Stimulated activated memory B cell treated with anti-CD40 and anti-IgM and Interleukin-4, amounts not matched to agents 10 μg/mL and 1 μg/mL and 100 μg/mL, for 72 hours (primary cell): Measurements from ENCODE around the gene PRKAG1.
A peak's percentile ranks its signal among the peaks of the same experiment; 100 is the strongest.

Experiments
- ATAC-seq: fragments of 150-1000 bp; cut with Tn5 transposase; 2 replicates; pipeline ENCODE4 v1.10.0; 2021
- H3K27ac Mint-ChIP-seq: one replicate; pipeline ENCODE4 v1.8.0; 2022; ENCODE audit warnings: mild to moderate bottlenecking, mixed read lengths
- H3K27me3 Mint-ChIP-seq: one replicate; pipeline ENCODE4 v1.8.0; 2022; ENCODE audit warnings: mixed read lengths
- H3K36me3 Mint-ChIP-seq: one replicate; pipeline ENCODE4 v1.8.0; 2022; ENCODE audit warnings: mixed read lengths
- H3K4me1 Mint-ChIP-seq: one replicate; pipeline ENCODE4 v1.8.0; 2022; ENCODE audit warnings: mixed read lengths
- H3K4me3 Mint-ChIP-seq: one replicate; pipeline ENCODE4 v1.8.0; 2022; ENCODE audit warnings: mild to moderate bottlenecking, moderate library complexity, mixed read lengths
- H3K9me3 Mint-ChIP-seq: one replicate; pipeline ENCODE4 v1.8.0; 2022; ENCODE audit warnings: mixed read lengths

PRKAG1 gene

GRCh38 chr12:49054096-49054495 lies 35.5 kb upstream of the PRKAG1 start:
- peaks cover 59% of the 10 kb centered on the region for H3K4me1 Mint-ChIP-seq
- H3K9me3 Mint-ChIP-seq, result no peaks in the 10 kb centered on the region
- no peak overlapping the region for H3K4me3 Mint-ChIP-seq
- H3K27ac Mint-ChIP-seq, result no peak overlapping the region
- peaks cover 64% of the 10 kb centered on the region for H3K36me3 Mint-ChIP-seq
- ATAC-seq, result no peak
- H3K27me3 Mint-ChIP-seq, result no peaks in the 10 kb centered on the region

DNA sequence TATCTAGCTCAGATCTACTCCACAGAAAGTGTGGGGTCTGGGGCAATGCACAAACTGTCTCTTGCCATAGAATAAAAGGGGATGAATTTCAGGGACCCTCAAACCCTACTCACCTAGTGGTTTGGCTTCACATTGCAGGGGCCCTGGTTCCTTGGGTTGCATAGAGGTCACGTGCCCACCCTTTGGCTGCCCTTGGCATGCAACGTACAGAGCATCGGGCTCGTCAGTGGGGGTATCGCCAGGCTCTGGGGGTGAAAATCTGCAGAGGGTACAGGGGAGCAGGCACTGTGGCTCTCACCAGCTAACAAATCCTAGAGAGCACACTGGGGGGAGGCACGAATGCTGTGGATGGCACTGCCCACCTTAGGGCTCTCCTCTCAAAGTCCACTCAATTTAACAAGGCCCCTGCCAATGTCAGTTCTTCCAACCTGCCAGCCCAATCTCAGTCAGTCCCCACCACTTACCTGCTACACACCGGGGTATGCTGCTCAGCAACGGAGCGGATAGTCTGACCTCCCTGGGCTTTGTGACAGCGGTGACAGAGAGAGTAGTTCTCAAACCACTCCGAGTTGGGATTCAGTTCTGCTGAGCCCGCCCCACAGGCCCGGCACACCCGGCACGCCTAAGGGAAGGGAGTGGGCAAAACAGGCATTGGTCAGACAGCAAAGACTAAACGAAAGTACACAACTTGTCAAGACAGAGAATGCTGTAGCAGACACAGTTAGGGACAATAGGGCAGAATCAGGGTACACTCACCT lies 34.1 kb upstream of the PRKAG1 start:
- Mint-ChIP-seq H3K4me3 (no peak overlapping the region), H3K27ac (no peak overlapping the region), H3K9me3 (no peaks in the 10 kb centered on the region), H3K27me3 (no peaks in the 10 kb centered on the region), H3K36me3 (peaks cover 79% of the 10 kb centered on the region), H3K4me1 (peaks cover 45% of the 10 kb centered on the region)
- ATAC-seq, result no peak

DNA sequence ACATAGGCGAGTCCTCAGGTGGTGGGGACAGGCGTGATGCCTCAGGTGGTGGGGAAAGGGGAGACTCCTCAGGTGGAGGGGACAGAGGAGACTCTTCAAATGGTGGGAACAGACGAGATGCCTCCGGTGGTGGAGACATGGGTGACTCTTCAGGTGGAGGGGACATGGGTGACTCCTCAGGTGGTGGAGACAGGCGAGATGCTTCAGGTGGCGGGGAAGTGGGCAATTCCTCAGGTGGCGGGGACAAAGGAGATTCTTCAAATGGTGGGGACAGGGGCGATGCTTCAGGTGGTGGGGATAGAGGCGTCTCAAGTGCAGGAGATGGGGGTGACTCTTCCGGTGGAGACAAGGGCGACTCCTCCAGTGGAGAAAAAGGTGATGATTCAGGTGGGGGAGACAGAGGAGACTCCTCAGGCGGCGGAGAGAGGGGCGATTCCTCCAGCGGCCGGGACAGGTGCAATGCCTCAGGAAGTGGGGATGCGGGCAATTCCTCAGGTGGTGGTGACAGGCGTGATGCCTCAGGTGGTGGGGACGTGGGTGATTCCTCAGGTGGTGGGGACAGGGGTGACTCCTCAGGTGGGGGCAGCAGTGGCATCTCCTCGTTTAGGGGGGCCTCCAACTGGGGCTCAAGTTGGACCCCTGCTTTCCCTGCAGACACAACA lies 33.3 kb upstream of the PRKAG1 start:
- Mint-ChIP-seq H3K4me3 (no peak overlapping the region), H3K36me3 (peaks cover 84% of the 10 kb centered on the region), H3K27me3 (no peaks in the 10 kb centered on the region), H3K9me3 (no peaks in the 10 kb centered on the region), H3K4me1 (peaks cover 38% of the 10 kb centered on the region), H3K27ac (no peak overlapping the region)
- no peak for ATAC-seq

DNA sequence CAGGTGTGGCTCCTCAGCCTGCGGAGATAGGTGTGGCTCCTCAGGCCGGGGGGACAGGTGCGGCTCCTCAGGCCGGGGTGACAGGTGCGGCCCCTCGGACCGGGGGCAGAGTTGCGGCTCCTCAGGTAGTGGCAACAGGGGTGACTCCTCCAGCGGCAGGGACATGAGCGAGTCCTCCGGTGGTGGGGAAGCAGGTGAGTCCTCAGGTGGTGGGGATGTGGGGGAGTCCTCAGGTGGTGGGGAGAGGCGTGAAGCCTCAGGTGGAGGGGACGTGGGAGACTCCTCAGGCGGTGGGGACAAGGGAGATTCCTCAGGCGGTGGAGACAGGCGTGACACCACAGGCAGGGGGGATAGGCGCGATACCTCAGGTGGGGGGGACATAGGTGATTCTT lies 32.8 kb upstream of the PRKAG1 start:
- Mint-ChIP-seq H3K9me3 (no peaks in the 10 kb centered on the region), H3K36me3 (peaks cover 90% of the 10 kb centered on the region), H3K4me3 (no peak overlapping the region), H3K27ac (no peak overlapping the region), H3K27me3 (no peaks in the 10 kb centered on the region), H3K4me1 (peaks cover 32% of the 10 kb centered on the region)
- no peak for ATAC-seq

DNA sequence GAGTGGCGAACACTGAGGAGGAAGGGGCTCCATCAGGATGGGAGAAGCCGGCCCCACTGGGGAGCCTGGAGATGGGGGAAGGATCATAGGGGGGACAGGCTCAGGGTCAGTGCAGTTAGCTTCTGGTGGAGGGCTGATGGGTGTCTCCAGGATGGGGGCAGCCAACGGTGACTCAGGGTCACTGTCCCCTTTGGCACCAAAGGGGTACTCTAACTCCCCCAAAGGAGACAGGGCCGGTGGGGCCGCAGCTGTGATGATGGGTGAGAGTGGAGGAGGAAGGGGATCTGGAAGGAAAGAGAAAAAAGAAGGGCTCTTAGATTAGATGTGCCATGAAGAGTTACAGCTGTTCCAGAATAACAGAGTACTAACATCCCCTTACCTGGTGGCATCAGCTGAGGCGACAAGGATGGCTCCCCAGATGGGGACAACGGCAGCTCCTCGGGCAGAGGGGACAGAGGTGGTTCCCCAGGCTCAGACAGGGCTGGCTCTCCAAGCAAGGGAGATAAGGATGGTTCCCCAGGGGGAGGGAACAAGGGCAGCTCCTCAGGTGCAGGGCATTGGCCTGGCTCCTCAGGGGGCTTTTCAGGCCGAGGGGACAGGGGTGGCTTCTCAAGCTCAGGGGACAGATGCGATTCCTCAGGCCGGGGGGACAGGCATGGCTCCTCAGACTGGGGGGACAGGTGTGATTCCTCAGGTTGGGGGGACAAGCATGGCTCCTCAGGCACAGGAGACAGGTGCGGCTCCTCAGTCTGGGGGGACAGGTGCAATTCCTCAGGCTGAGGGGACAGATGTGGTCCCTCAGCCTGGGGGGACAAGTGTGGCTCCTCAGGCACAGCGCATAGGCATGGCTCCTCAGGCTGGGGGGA lies 32.2 kb upstream of the PRKAG1 start:
- peaks cover 92% of the 10 kb centered on the region for H3K36me3 Mint-ChIP-seq
- no peak for ATAC-seq
- H3K4me3 Mint-ChIP-seq, result no peak overlapping the region
- no peaks in the 10 kb centered on the region for H3K27me3 Mint-ChIP-seq
- H3K27ac Mint-ChIP-seq, result no peak overlapping the region
- peaks cover 26% of the 10 kb centered on the region for H3K4me1 Mint-ChIP-seq
- H3K9me3 Mint-ChIP-seq, result no peaks in the 10 kb centered on the region

DNA sequence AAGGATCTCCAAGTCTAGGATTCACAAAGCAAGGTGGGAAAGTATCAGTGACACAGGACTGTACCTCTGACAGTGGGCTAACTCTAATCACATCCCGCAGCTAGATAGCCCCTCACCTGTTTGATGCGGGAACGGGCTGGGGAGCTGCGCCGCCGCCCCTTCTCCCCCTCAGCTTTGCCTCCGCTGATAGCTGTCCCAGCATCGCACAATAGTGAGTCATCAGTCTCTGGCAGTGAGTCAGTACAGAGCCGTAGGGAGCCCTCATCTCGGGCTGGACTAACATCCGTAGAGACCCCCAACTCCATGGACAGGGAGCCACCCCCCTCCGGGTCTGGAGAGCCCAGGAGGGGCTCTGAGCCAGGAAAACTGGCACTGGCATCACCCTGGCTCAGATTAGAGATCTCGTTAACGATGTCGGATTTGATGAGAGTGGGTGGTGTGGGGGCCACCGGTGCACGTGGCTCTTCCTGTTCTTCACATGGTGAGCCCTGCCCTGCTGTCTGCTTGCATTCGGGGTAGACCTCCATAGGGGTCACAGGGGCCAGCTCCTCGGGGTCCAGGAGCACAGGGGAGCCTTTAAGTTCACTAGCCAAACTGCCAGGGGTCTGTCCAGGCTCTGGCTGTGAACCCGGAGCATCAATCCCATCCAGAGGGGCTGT lies 31.1 kb upstream of the PRKAG1 start:
- no peak for ATAC-seq
- no peaks in the 10 kb centered on the region for H3K27me3 Mint-ChIP-seq
- H3K4me3 Mint-ChIP-seq, result no peak overlapping the region
- H3K4me1 Mint-ChIP-seq, result peaks cover 15% of the 10 kb centered on the region
- peaks cover 92% of the 10 kb centered on the region for H3K36me3 Mint-ChIP-seq
- no peaks in the 10 kb centered on the region for H3K9me3 Mint-ChIP-seq
- H3K27ac Mint-ChIP-seq, result no peak overlapping the region

DNA sequence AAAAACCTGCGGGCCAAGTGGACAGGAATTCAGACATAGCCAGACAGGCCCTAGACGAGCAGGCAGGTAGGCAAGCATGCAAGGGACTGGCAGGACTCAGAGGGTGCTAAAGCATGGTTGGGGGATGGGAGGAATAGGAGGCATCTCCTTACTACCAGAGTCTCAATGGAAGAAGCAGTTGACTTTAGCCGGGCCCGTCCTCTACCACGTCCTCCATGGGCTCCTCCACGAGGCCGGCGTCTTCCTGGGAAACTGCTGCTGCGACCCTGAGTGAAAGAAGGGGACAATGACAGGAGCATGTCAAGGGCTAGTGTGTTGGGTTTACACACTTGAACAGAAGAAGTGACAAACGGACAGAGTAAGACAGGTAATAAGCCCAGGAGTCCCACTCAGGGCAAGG lies 30.4 kb upstream of the PRKAG1 start:
- no peaks in the 10 kb centered on the region for H3K27me3 Mint-ChIP-seq
- peaks cover 93% of the 10 kb centered on the region for H3K36me3 Mint-ChIP-seq

DNA sequence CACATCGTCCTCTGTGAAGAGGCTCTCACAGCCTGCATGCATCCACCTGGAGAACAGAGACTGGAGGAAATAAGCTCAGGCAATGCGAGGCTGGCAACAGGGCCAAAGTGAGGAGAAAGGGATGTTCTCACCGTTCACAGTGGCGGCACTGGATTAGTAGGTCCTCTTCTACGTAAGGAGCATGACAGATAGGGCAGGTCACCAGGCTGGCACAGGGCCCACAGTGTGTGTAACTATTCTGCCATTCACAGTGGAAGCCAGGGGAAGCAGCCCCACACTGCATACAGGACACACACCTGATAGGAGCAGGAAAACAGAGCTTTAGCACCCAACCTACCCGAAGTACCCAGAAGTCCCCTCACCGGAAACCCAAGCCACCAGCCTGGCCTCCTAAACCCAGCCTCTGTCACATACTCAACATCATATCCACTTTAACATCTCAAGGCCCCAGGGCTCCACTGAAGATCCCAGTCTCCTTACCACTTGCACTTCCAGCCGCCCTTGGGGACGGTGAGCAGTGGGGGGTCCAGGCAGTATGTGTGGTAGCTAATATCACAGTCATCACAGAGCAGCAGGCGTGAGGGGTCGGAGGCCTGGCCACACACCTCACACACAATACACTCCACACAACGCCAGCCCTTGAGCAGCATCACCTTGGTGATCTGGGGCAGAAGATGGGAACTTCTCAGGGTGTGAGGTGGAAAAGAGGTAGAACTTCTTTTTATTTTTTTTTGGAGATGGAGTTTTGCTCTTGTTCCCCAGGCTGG lies 27.7 kb upstream of the PRKAG1 start:
- H3K36me3 Mint-ChIP-seq, result peaks cover 94% of the 10 kb centered on the region
- ATAC-seq, result no peak
- H3K9me3 Mint-ChIP-seq, result no peaks in the 10 kb centered on the region
- no peaks in the 10 kb centered on the region for H3K27me3 Mint-ChIP-seq
- H3K4me1 Mint-ChIP-seq, result peaks cover 7% of the 10 kb centered on the region
- H3K4me3 Mint-ChIP-seq, result no peak overlapping the region
- no peak overlapping the region for H3K27ac Mint-ChIP-seq

More for the DNA sequence above, 30.4 kb upstream of the PRKAG1 start:
- no peak for ATAC-seq
- H3K27ac Mint-ChIP-seq, result no peak overlapping the region
- H3K4me1 Mint-ChIP-seq, result peaks cover 8% of the 10 kb centered on the region
- H3K9me3 Mint-ChIP-seq, result no peaks in the 10 kb centered on the region
- no peak overlapping the region for H3K4me3 Mint-ChIP-seq

DNA sequence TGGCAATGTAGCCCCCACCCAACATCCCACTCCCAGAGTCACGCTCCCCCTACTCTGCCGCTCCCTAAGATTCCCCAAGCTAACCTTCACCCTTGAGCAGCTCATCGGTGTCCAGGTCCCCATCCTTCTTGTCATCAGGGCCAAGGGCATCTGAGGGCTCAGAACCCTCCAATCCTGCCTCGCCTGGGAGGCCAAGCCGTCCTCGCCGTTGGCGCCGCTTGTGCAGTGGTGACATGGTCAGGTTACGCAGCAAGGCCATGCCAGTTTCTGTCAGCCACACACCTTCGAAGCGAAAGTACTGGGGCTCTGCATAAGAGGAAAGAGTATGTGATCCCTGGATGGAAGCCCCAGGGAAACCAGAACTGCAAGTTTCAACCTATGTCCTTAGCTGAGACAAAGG lies 26.1 kb upstream of the PRKAG1 start:
- H3K27me3 Mint-ChIP-seq, result no peaks in the 10 kb centered on the region
- peaks cover 91% of the 10 kb centered on the region for H3K36me3 Mint-ChIP-seq
- H3K4me3 Mint-ChIP-seq, result no peak overlapping the region

GRCh38 chr12:49043856-49044258 lies 25.3 kb upstream of the PRKAG1 start:
- Mint-ChIP-seq H3K27me3 (no peaks in the 10 kb centered on the region), H3K27ac (no peak overlapping the region), H3K4me3 (no peak overlapping the region), H3K36me3 (peaks cover 93% of the 10 kb centered on the region), H3K9me3 (no peaks in the 10 kb centered on the region), H3K4me1 (peaks cover 2% of the 10 kb centered on the region)
- ATAC-seq, result peak; percentile 68

More for the DNA sequence above, 26.1 kb upstream of the PRKAG1 start:
- Mint-ChIP-seq H3K27ac (peak overlapping the region; percentile 42), H3K9me3 (no peaks in the 10 kb centered on the region), H3K4me1 (no peaks in the 10 kb centered on the region)
- ATAC-seq, result no peak

- H3K36me3 Mint-ChIP-seq, result peaks cover 93% of the 10 kb centered on the region
- no peaks in the 10 kb centered on the region for H3K27me3 Mint-ChIP-seq
- H3K27ac Mint-ChIP-seq, result no peak overlapping the region
- peaks cover 6% of the 10 kb centered on the region for H3K4me1 Mint-ChIP-seq
- ATAC-seq, result no peak
- H3K9me3 Mint-ChIP-seq, result no peaks in the 10 kb centered on the region
- no peak overlapping the region for H3K4me3 Mint-ChIP-seq
Observed at GRCh38 chr12:49043241-49043640, 24.7 kb upstream of the PRKAG1 start.

- H3K4me1 Mint-ChIP-seq, result peaks cover 6% of the 10 kb centered on the region
- H3K27me3 Mint-ChIP-seq, result no peaks in the 10 kb centered on the region
- no peaks in the 10 kb centered on the region for H3K9me3 Mint-ChIP-seq
- no peak overlapping the region for H3K27ac Mint-ChIP-seq
- no peak overlapping the region for H3K4me3 Mint-ChIP-seq
- ATAC-seq, result no peak
- H3K36me3 Mint-ChIP-seq, result peaks cover 87% of the 10 kb centered on the region
Observed at GRCh38 chr12:49041881-49042484, 23.4 kb upstream of the PRKAG1 start.

- Mint-ChIP-seq H3K27me3 (no peaks in the 10 kb centered on the region), H3K9me3 (no peaks in the 10 kb centered on the region), H3K4me3 (no peak overlapping the region), H3K27ac (no peak overlapping the region), H3K36me3 (peaks cover 86% of the 10 kb centered on the region), H3K4me1 (peaks cover 6% of the 10 kb centered on the region)
- peak; percentile 24 for ATAC-seq
Observed at GRCh38 chr12:49041036-49041880, 22.7 kb upstream of the PRKAG1 start.
